ENCODE measurements around the gene CADM4. TPM values are rescaled to one million over a fixed set of nuclear protein-coding genes. Genes with fewer than 3 reads are reported as not detected.

Gene CADM4
- total and polyA plus RNA-seq, 2 donors (not counting 1 experiment from before 2014, with no cell fraction given) = 0.21 to 0.42 TPM

DNA sequence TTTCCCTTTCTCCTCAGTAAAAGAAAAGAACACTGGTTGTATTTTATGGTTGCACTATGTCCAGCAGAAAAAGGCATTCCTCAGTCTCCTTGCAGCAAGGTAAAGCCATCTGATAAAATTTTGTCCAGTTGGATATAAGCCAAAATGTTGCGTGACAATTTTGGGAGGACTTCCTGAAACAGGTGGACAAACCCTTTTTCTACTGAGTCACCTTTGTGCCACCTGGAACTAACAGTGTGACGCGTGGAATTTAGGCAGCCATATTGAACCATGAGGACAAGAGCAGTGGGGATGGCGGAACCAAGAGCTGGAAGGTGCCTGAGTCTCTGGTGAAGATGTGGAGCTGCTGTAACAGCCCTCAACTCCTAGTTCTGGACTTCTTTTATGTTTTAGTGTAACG is 8.2 kb downstream of the CADM4 start:
- H3K9ac ChIP-seq (ENCODE audit: low read length) = no peak overlapping the region
- peaks cover 3 to 6% of the 10 kb centered on the region in 2 donors for H3K4me1 ChIP-seq (ENCODE audit: control insufficient read depth in 2 of 2, insufficient read depth in 2 of 2, low read length in 2 of 2)
- ChIA-PET POLR2A (no interaction called here), CTCF (no interaction called here)
- DNase-seq (no peak), ATAC-seq (ENCODE audit: low read depth) (no peak)
- 91% methylated on average over 3 of the region's 5 CpGs for WGBS (ENCODE audit: insufficient coverage)
- H3K27me3 Mint-ChIP-seq = peaks cover 27% of the 10 kb centered on the region
- H3K27ac Mint-ChIP-seq = no peak overlapping the region
- no peak overlapping the region for H2AFZ ChIP-seq (ENCODE audit: insufficient read depth, low read depth, low read length, poor library complexity, severe bottlenecking)
- no peak overlapping the region for H3K4me3 Mint-ChIP-seq
- no peaks in the 10 kb centered on the region for H3K79me2 ChIP-seq (ENCODE audit: control insufficient read depth, insufficient read depth, low read length)
- no peak overlapping the region for H3K27ac ChIP-seq (ENCODE audit: low read length in 2 of 2)
- peaks cover 4% of the 10 kb centered on the region for H3K4me1 Mint-ChIP-seq
- H3K9me3 ChIP-seq (ENCODE audit: control extremely low read depth in 1 of 3, control insufficient read depth in 2 of 3, insufficient read depth in 1 of 3, low read length in 2 of 3) = peaks cover 0 to 6% (median 0%) of the 10 kb centered on the region in 3 donors
- no peaks in the 10 kb centered on the region for H3K36me3 ChIP-seq (replicated peaks in 1 of 2; ENCODE audit: control extremely low read depth in 1 of 2, control insufficient read depth in 1 of 2, extremely low read depth in 1 of 2, insufficient read depth in 2 of 2, low read length in 1 of 2)
- TF ChIP-seq, protein P1, sequence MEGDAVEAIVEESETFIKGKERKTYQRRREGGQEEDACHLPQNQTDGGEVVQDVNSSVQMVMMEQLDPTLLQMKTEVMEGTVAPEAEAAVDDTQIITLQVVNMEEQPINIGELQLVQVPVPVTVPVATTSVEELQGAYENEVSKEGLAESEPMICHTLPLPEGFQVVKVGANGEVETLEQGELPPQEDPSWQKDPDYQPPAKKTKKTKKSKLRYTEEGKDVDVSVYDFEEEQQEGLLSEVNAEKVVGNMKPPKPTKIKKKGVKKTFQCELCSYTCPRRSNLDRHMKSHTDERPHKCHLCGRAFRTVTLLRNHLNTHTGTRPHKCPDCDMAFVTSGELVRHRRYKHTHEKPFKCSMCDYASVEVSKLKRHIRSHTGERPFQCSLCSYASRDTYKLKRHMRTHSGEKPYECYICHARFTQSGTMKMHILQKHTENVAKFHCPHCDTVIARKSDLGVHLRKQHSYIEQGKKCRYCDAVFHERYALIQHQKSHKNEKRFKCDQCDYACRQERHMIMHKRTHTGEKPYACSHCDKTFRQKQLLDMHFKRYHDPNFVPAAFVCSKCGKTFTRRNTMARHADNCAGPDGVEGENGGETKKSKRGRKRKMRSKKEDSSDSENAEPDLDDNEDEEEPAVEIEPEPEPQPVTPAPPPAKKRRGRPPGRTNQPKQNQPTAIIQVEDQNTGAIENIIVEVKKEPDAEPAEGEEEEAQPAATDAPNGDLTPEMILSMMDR (IDR thresholded peaks at IDR 0.05) = no peak
- TF ChIP-seq EZH2 (IDR thresholded peaks at IDR 0.05; ENCODE audit: borderline replicate concordance, insufficient read depth, low read depth, low read length, poor library complexity, severe bottlenecking) = no peak
- no peaks in the 10 kb centered on the region for H3K9me3 Mint-ChIP-seq (ENCODE audit: insufficient read depth)
- no peak overlapping the region for H3K4me3 ChIP-seq (ENCODE audit: control extremely low read depth in 1 of 5, extremely low read depth in 1 of 5, insufficient read depth in 1 of 5, low read depth in 2 of 5, low read length in 4 of 5)
- peaks cover 0 to 26% (median 9%) of the 10 kb centered on the region in 4 experiments for H3K27me3 ChIP-seq (replicated peaks in 1 of 4; ENCODE audit: control extremely low read depth in 1 of 4, control insufficient read depth in 3 of 4, insufficient read depth in 4 of 4, low read length in 3 of 4)
- intact Hi-C loops (cut with micrococcal nuclease) = no loop called here
- no peaks in the 10 kb centered on the region for H4K20me1 ChIP-seq (ENCODE audit: control insufficient read depth, insufficient read depth, low read length, poor library complexity, severe bottlenecking)
- H3K4me2 ChIP-seq (replicated peaks; ENCODE audit: low read depth, low read length, poor library complexity, severe bottlenecking) = no peak overlapping the region

DNA sequence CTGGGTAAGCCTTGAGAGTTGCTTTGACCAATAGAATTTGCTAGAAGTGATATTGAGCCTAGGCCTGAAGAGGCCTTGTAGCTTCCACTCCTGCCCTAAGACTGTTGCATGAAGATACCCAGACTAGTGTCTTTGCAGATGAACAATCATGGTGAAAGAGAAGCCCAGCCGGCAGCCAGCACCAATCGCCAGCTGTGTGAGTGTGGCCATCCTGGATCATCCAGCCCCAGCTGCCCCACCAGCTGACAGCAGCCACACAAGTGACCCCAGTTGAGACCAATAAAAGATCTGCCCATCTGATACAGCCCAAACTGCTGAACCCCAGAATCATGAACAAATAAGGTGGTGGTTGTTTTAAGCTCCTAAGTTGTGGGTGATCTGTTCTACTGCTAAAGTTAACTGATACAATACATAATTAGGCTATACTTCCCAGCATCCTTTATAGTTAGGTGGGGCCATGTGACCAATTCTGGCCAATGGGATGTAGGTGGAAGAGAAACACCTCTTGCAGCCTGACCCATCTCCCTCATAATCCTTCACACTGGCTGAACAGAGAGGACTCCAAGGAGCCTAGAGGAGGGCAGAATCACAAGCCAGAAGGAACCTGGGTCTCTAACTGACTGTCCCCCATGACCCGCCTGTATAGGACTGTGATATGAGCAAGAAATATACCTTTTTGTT is 10.9 kb downstream of the CADM4 start:
- ChIA-PET POLR2A (no interaction called here), CTCF (interaction anchor here (1.2 to 1.5 kb wide), 2 partner anchors 22 to 182 kb away, joined by 3 to 6 read pairs; no protein-coding TSS in a partner anchor)
- Histone ChIP-seq H4K20me1 (ENCODE audit: control insufficient read depth, insufficient read depth, low read length, poor library complexity, severe bottlenecking) (peaks cover 3% of the 10 kb centered on the region), H3K9ac (ENCODE audit: low read length) (no peak overlapping the region), H3K27ac (ENCODE audit: low read length in 2 of 2) (no peak overlapping the region), H3K9me3 (ENCODE audit: control extremely low read depth in 1 of 3, control insufficient read depth in 2 of 3, insufficient read depth in 1 of 3, low read length in 2 of 3) (peaks cover 0 to 23% (median 0%) of the 10 kb centered on the region in 3 donors), H3K4me1 (ENCODE audit: control insufficient read depth in 2 of 2, insufficient read depth in 2 of 2, low read length in 2 of 2) (peaks cover 6 to 7% of the 10 kb centered on the region in 2 donors), H3K79me2 (ENCODE audit: control insufficient read depth, insufficient read depth, low read length) (no peaks in the 10 kb centered on the region), H3K36me3 (replicated peaks in 1 of 2; ENCODE audit: control extremely low read depth in 1 of 2, control insufficient read depth in 1 of 2, extremely low read depth in 1 of 2, insufficient read depth in 2 of 2, low read length in 1 of 2) (no peaks in the 10 kb centered on the region), H2AFZ (ENCODE audit: insufficient read depth, low read depth, low read length, poor library complexity, severe bottlenecking) (no peak overlapping the region), H3K4me2 (replicated peaks; ENCODE audit: low read depth, low read length, poor library complexity, severe bottlenecking) (no peak overlapping the region), H3K4me3 (ENCODE audit: control extremely low read depth in 1 of 5, extremely low read depth in 1 of 5, insufficient read depth in 1 of 5, low read depth in 2 of 5, low read length in 4 of 5) (no peak overlapping the region), H3K27me3 (replicated peaks in 1 of 4; ENCODE audit: control extremely low read depth in 1 of 4, control insufficient read depth in 3 of 4, insufficient read depth in 4 of 4, low read length in 3 of 4) (peaks cover 0 to 14% (median 7%) of the 10 kb centered on the region in 4 experiments)
- peaks cover 7% of the 10 kb centered on the region for H3K4me1 Mint-ChIP-seq
- intact Hi-C loops (cut with micrococcal nuclease) = no loop called here
- DNase-seq (no peak), ATAC-seq (ENCODE audit: low read depth) (no peak)
- no peaks in the 10 kb centered on the region for H3K9me3 Mint-ChIP-seq (ENCODE audit: insufficient read depth)
- H3K4me3 Mint-ChIP-seq = no peak overlapping the region
- 90% methylated on average over 2 of the region's 3 CpGs for WGBS (ENCODE audit: insufficient coverage)
- no peak overlapping the region for H3K27ac Mint-ChIP-seq
- TF ChIP-seq EZH2 (IDR thresholded peaks at IDR 0.05; ENCODE audit: borderline replicate concordance, insufficient read depth, low read depth, low read length, poor library complexity, severe bottlenecking) = no peak
- TF ChIP-seq, protein P1 (IDR thresholded peaks at IDR 0.05) = no peak
- H3K27me3 Mint-ChIP-seq = peaks cover 28% of the 10 kb centered on the region
